Measurements from ENCODE around the gene ADAP1.

DNA sequence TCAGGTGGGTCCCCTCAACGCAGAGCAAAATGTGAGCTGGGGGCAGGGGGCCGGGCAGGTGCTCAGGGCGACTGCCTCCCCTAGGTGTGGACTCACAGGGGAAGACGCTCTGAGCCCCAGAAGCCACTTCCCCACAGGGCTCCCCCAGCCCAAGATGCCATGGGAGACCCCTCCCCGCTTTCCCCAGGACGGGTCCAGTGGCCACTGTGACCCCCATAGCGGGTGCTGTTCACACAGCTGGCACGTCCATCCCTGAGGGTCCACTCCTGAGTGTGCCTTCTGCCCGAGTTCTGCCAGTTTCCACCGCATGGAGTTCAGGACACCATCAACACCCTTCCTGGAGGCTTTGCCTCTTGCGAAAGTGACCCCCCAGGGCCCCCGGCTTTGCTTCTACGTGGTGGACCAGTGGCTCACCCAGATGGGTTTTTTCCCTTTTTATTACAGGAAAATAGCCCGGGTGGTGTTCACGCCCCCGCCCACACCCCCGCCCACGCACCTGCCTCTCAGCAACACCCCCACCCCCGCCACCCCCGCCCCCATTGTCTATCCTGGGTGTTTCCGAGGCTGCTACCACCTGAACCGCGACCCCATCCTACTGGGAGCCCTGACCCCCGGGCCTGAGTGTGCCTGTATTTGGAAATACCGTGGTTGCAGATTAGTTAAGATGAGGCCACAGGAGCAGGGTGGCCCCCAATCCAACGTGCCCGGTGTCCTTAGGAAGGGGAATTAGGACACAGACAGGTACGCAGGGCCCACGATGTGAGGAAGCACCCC lies 32.0 kb downstream of the ADAP1 start:
- TF ChIP-seq POLR2A (IDR thresholded peaks at IDR 0.05) (no peak), EP300 (IDR thresholded peaks at IDR 0.05; ENCODE audit: low read depth) (no peak), POLR2AphosphoS5 (IDR thresholded peaks at IDR 0.05) (no peak)
- TF ChIP-seq, protein P1, sequence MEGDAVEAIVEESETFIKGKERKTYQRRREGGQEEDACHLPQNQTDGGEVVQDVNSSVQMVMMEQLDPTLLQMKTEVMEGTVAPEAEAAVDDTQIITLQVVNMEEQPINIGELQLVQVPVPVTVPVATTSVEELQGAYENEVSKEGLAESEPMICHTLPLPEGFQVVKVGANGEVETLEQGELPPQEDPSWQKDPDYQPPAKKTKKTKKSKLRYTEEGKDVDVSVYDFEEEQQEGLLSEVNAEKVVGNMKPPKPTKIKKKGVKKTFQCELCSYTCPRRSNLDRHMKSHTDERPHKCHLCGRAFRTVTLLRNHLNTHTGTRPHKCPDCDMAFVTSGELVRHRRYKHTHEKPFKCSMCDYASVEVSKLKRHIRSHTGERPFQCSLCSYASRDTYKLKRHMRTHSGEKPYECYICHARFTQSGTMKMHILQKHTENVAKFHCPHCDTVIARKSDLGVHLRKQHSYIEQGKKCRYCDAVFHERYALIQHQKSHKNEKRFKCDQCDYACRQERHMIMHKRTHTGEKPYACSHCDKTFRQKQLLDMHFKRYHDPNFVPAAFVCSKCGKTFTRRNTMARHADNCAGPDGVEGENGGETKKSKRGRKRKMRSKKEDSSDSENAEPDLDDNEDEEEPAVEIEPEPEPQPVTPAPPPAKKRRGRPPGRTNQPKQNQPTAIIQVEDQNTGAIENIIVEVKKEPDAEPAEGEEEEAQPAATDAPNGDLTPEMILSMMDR (IDR thresholded peaks at IDR 0.05) = no peak

All from transverse colon (tissue), 4 donors.